ENCODE measurements around the gene SNRNP25.

SNRNP25 gene

GRCh38 chr16:104928-105327, 51.3 kb downstream of the SNRNP25 start:
- DNase-seq, result no peak

- no peak for DNase-seq
Observed at GRCh38 chr16:105521-105920, 51.9 kb downstream of the SNRNP25 start.

- peak; percentile 9 for DNase-seq
Observed at GRCh38 chr16:106623-107324, 53.1 kb downstream of the SNRNP25 start.

All from NCI-H526 treated with DMSO at 0.1 percent for 48 hours (cell line).